Skeletal muscle tissue (tissue), 4 donors: ENCODE results near the gene VEGFA. TPM values are rescaled to one million over a fixed set of nuclear protein-coding genes. Genes with fewer than 3 reads are reported as not detected.

ENCODE experiments used
- H3K27ac ChIP-seq: one replicate; pipeline ENCODE4 v1.7.0; 2013; ENCODE audit warnings: mild to moderate bottlenecking, low read depth, low read length, inconsistent platforms
- H3K27me3 ChIP-seq, 3 donors: one replicate each; pipeline ENCODE4 v1.7.0; 2013; ENCODE audit warnings: low read length in 3 of 3; ENCODE audit not compliant: control insufficient read depth in 3 of 3, insufficient read depth in 3 of 3
- H3K36me3 ChIP-seq, 3 donors: one replicate each; pipeline ENCODE4 v1.7.0; 2013; ENCODE audit warnings: low read length in 3 of 3; ENCODE audit not compliant: control insufficient read depth in 3 of 3, insufficient read depth in 3 of 3
- H3K4me1 ChIP-seq, 3 donors: one replicate each; pipeline ENCODE4 v1.7.0; 2013; ENCODE audit warnings: low read length in 3 of 3, mild to moderate bottlenecking in 3 of 3; ENCODE audit not compliant: control insufficient read depth in 3 of 3, insufficient read depth in 3 of 3
- H3K4me3 ChIP-seq, 3 donors: one replicate each; pipeline ENCODE4 v1.7.0; 2013; ENCODE audit warnings: low read length in 3 of 3
- H3K9ac ChIP-seq, 3 donors: one replicate each; pipeline ENCODE4 v1.7.0; 2013; ENCODE audit warnings: low read length in 3 of 3, mild to moderate bottlenecking in 3 of 3, moderate library complexity in 2 of 3, low read depth in 1 of 3
- H3K9me3 ChIP-seq, 3 donors: one replicate each; pipeline ENCODE4 v1.7.0; 2013; ENCODE audit warnings: low read length in 3 of 3; ENCODE audit not compliant: control insufficient read depth in 3 of 3
- total RNA-seq: library from RNA; depleted of rRNA; stranded (reverse); fragments of >200 nt; gene quantifications from one replicate; pipeline ENCODE4 v1.2.3, GENCODE V29; 2014
- donor health status: Osteomylitis.

VEGFA gene
- total RNA-seq, 1 donor from 2014 or later = 36.5 TPM

DNA sequence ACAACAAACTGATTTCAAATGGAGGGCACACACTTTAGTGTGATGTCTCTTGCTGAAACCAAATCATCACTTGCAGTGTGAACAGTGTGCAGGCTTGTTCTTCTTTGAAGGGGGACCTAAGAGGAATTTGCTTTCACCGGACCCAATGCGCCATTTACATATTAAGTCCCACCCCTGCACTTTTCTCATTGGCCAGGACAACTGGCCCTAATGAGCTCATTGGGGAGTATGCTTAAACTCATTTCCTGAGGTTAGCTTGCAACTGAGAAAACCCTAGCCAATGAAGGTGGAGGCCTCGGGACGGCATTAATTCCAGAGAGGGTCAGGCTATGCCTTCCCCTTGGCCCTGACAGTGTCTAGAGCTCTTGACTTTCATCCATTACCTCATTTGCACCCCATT is 58.7 kb downstream of the VEGFA start:
- peaks cover 0 to 4% (median 0%) of the 10 kb centered on the region in 3 donors for H3K27me3 ChIP-seq
- no peaks in the 10 kb centered on the region for H3K9me3 ChIP-seq
- H3K36me3 ChIP-seq = no peaks in the 10 kb centered on the region
- no peak overlapping the region for H3K27ac ChIP-seq
- H3K9ac ChIP-seq = no peak overlapping the region
- no peaks in the 10 kb centered on the region for H3K4me1 ChIP-seq
- no peak overlapping the region for H3K4me3 ChIP-seq

GRCh38 chr6:43829470-43829869 is 59.5 kb downstream of the VEGFA start:
- Histone ChIP-seq H3K27me3 (peaks cover 0 to 4% (median 0%) of the 10 kb centered on the region in 3 donors), H3K4me3 (no peak overlapping the region), H3K9ac (no peak overlapping the region), H3K9me3 (no peaks in the 10 kb centered on the region), H3K27ac (no peak overlapping the region), H3K36me3 (no peaks in the 10 kb centered on the region), H3K4me1 (no peaks in the 10 kb centered on the region)

DNA sequence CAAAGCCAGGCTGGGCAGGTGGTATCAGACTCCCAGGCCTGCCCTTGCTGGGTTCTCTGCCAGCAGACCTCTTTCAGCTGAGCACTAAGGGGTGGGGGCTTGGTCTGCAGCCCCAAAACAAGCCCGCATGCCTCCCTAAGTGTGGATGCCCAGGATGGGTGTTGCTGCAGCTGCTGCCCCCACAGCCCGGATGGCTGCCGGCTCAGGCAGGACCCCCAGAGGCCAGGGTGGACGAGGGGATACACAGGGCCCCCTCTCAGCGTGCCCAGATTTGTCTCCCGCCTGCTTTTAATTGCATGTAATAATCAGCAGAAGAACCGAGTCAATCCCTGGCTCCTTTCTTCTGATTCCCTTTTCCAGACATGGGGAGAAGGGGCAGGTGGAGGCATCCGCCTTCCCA is 60.8 kb downstream of the VEGFA start:
- Histone ChIP-seq H3K4me3 (no peak overlapping the region), H3K9me3 (no peaks in the 10 kb centered on the region), H3K9ac (no peak overlapping the region), H3K27me3 (peaks cover 0 to 4% (median 0%) of the 10 kb centered on the region in 3 donors), H3K27ac (no peak overlapping the region), H3K4me1 (no peaks in the 10 kb centered on the region), H3K36me3 (no peaks in the 10 kb centered on the region)

- H3K36me3 ChIP-seq = no peaks in the 10 kb centered on the region
- H3K4me1 ChIP-seq = no peaks in the 10 kb centered on the region
- H3K27ac ChIP-seq = no peak overlapping the region
These were observed 61.2 kb downstream of the VEGFA start for GRCh38 chr6:43831191-43831590.

DNA sequence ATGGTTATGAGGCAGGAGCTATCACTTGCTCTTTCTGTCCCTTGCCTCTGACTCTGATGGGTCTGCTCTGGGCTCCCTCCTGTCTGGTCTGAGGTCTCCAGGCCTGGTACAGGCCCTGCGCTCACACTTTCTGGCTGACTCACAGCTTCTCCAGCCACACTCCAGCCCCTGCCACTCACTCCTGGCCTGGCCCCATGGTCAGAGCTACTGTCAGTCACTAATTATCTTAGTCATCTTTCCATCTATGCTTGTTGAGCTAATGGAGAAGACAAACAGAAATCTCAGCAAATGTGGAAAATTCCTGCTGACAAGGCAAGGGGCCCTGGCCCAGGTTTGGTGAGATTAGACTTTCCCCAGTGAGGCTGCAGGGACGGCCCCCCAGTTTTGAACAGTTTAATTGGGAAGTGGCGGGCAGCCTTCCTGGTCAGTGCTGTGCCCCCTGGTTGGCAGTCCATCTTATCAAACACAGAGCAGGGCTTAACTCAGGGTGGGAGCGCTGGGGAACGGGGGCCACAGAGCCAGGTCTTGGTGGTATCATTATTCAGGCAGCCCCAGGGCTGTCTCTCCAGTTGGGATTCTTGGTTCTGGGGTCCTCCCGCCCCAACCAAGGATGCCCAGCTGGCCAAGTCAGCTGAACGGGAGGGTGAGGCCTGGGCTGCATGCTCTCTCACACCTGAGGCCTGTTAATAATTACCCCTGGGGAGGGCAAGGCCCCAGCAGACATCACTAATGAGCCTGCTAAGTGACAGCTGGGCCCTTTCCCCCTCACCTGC is 63.4 kb downstream of the VEGFA start:
- no peaks in the 10 kb centered on the region for H3K9me3 ChIP-seq

More at GRCh38 chr6:43831191-43831590, 61.2 kb downstream of the VEGFA start:
- H3K4me3 ChIP-seq = no peak overlapping the region
- H3K27me3 ChIP-seq = peaks cover 0 to 4% (median 0%) of the 10 kb centered on the region in 3 donors
- H3K9ac ChIP-seq = no peak overlapping the region
- H3K9me3 ChIP-seq = no peaks in the 10 kb centered on the region

GRCh38 chr6:43833996-43834390 is 64.0 kb downstream of the VEGFA start:
- H3K9me3 ChIP-seq = no peaks in the 10 kb centered on the region
- H3K27me3 ChIP-seq = peaks cover 0 to 4% (median 0%) of the 10 kb centered on the region in 3 donors
- peaks cover 6 to 10% (median 8%) of the 10 kb centered on the region in 3 donors for H3K4me1 ChIP-seq
- H3K36me3 ChIP-seq = no peaks in the 10 kb centered on the region
- H3K27ac ChIP-seq = no peak overlapping the region
- no peak overlapping the region for H3K4me3 ChIP-seq
- H3K9ac ChIP-seq = no peak overlapping the region

More for the DNA sequence above, 63.4 kb downstream of the VEGFA start:
- Histone ChIP-seq H3K4me1 (peaks cover under 1 to 6% (median 2%) of the 10 kb centered on the region in 3 donors), H3K27me3 (peaks cover 0 to 4% (median 0%) of the 10 kb centered on the region in 3 donors), H3K36me3 (no peaks in the 10 kb centered on the region), H3K4me3 (no peak overlapping the region), H3K9ac (no peak overlapping the region), H3K27ac (no peak overlapping the region)

DNA sequence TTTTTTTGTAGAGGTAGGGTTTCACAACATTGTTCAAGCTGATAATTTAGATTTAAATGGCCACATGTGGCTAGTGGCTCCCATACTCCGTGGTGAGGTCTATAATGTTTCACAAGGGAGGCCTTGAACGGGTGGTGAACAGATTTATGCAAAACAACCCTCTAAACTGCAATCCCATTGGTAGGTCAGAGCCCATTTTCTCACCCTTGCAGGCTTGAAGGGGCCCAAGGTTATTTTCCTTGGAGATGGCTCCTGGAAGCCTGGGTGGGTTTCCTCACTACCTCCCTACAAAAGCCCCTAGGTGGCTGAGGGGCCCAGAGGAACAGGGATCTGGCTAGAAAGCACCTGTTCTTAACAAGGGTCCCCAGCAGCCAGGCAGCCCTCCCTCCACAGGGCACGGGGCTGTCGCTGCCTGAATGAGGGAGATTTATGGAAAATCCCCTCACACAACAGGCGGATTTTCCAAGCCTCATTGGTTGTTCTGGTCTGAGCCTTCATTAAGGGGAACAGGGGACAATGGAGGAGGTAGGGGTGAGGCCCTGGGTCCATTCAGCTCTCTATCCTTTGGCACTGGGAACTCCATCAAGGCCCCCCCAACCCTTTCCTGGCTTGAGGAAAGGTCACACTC is 64.6 kb downstream of the VEGFA start:
- Histone ChIP-seq H3K36me3 (no peaks in the 10 kb centered on the region), H3K9ac (no peak overlapping the region), H3K4me1 (peaks cover 6 to 10% (median 10%) of the 10 kb centered on the region in 3 donors), H3K27ac (no peak overlapping the region), H3K4me3 (no peak overlapping the region), H3K27me3 (peaks cover 0 to 4% (median 0%) of the 10 kb centered on the region in 3 donors), H3K9me3 (no peaks in the 10 kb centered on the region)

DNA sequence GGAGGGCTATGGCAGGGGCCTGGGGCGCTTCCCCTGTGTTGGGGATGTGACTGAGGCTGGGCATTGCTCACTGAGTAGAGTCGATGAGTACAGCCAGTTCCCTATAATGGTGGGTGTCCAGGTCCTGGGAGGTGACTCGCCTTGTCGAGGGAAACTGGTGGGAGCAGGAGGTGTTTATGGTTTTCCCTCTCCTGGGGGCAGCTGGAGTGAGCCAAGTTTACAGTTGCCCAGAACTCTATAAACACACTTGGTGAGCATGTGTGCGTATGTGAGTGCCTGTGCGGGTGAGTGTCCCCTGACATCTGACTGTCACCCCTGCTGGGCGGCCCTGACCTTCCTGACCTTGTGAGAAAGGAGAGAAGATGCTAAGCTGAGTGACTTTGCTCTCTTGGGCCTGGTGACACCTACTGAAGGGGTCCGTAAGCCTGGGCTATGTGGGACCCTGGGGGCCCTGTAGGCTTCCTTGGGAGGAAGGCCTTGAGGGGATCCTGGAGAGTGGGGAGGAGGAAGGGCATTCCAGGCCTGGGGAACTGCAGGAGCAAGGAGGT is 65.9 kb downstream of the VEGFA start:
- Histone ChIP-seq H3K27ac (no peak overlapping the region), H3K4me3 (no peak overlapping the region), H3K9me3 (no peaks in the 10 kb centered on the region), H3K9ac (peak overlapping the region in 1 of 3 donors; percentile 8), H3K27me3 (no peaks in the 10 kb centered on the region), H3K4me1 (peaks cover 6 to 10% (median 10%) of the 10 kb centered on the region in 3 donors), H3K36me3 (no peaks in the 10 kb centered on the region)
